Nucleus accumbens (tissue), 56 donors: ENCODE results near the gene PHKG1.
A peak's percentile ranks its signal among the peaks of the same experiment; 100 is the strongest.
"Not testable (repeated sequence)": the region's sequence is repeated elsewhere in the genome, so short reads cannot be mapped to it uniquely, and the experiment has no call there.

Source experiments
- DNase-seq, 56 donors: peaks; one replicate each; lab custom pipeline; 2025; lab: John Stamatoyannopoulos, UW

The PHKG1 gene

DNA sequence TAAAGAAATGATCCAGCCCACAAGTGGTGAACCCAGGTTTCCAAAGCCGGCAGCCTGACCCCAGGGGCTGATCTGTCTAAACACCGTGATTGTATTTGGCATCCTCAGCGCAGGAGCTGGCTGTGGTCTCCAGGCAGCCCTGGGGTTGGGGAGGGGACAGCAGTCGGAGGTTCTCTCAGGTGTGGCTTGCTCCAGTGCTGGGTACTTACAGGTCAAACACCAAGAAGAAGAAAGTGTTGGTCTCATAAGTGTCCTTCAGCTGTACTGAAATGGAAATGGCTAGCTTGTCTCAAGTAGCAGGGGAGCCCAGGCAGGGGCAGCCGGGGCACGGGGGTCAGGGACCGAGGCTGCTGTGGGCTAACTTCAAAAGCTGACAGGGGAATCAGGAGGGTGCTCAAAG lies 6.0 kb downstream of the PHKG1 start:
- no peak for DNase-seq

- peak in 41 of 56 donors; percentile 4 to 78 (median 36) for DNase-seq
These were observed 9.5 kb downstream of the PHKG1 start for GRCh38 chr7:56083150-56083785.

GRCh38 chr7:56081626-56082340 lies 11.0 kb downstream of the PHKG1 start:
- no peak for DNase-seq

- not testable (repeated sequence) for DNase-seq
These were observed 11.9 kb downstream of the PHKG1 start for GRCh38 chr7:56080726-56081435.

DNA sequence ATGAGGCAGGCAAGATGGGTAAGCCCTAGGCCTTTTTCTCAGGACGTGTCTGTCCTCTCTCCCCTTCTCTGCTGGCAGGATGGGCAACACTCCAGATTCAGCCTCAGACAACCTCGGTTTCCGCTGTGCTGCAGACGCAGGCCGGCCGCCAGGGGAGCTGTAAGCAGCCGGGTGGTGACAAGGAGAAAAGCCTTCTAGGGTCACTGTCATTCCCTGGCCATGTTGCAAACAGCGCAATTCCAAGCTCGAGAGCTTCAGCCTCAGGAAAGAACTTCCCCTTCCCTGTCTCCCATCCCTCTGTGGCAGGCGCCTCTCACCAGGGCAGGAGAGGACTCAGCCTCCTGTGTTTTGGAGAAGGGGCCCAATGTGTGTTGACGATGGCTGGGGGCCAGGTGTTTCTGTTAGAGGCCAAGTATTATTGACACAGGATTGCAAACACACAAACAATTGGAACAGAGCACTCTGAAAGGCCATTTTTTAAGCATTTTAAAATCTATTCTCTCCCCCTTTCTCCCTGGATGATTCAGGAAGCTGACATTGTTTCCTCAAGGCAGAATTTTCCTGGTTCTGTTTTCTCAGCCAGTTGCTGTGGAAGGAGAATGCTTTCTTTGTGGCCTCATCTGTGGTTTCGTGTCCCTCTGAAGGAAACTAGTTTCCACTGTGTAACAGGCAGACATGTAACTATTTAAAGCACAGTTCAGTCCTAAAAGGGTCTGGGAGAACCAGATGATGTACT lies 13.1 kb downstream of the PHKG1 start:
- peak in 55 of 56 donors; percentile 15 to 88 (median 68) for DNase-seq

DNA sequence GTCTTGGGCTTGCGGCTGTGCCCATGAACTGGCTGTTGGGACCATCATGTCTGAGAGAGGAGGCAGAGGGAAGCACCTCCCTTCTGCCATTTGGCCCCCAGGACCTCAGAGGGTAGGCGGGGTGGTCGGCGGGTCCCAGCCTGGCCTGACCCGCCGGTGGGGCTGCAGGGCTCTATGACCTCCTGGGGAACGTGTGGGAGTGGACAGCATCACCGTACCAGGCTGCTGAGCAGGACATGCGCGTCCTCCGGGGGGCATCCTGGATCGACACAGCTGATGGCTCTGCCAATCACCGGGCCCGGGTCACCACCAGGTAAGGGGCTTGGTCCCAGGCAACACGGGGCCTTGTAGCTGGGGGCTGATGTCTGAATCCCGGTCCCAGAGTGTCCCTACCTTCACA lies 14.6 kb downstream of the PHKG1 start:
- no peak for DNase-seq

DNA sequence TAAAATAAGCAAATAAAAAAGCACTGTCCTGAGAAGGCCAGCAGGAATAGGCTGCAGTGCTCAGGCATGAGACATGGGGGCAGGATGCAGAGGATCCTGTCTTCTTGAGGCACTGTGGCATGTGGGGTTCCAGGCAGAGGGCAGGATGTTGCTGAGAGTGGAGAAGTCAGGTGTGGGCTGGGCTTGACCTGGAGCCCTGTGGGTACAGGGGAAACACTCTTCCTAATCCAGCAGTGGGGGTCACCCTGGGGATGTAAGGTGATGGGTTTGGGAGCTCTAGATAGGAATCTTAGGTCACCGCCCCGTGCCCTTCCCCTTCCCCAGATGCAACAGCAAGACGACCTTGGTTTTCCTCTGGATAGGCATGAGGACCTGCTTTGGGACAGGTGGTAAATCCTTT lies 15.1 kb downstream of the PHKG1 start:
- DNase-seq, result no peak

DNA sequence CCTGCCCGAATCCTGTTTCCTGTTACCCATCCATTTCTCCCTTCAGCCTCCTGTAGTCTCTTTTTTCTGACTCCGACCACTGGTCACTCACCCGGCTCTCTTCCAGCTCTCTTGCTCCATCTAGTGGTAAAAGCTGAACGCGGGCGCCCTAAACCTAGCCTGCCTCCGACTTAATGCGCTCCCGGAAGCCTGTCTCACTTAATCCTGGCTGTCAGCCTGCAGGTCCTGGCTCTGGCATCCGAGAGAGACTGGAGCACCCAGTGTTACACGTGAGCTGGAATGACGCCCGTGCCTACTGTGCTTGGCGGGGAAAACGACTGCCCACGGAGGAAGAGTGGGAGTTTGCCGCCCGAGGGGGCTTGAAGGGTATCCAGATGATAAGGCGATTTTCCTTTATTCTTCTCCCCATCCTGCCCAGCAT lies 18.4 kb downstream of the PHKG1 start:
- DNase-seq, result peak in 53 of 56 donors; percentile 14 to 85 (median 58)

DNA sequence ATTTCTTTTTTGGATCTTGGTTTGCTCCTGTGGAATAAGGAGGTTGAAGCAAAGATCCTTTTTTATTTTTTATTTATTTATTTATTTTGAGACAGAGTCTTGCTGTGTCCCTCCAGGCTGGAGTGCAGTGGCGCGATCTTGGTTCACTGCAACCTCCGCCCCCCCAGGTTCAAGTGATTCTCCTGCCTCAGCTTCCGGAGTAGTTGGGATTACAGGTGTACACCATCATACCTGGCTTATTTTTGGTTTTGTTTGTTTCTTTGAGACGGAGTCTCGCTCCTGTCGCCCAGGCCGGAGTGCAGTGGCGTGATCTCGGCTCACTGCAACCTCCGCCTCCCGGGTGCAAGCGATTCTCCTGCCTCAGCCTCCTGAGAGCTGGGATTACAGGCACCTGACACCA lies 26.4 kb downstream of the PHKG1 start:
- not testable (repeated sequence) for DNase-seq

GRCh38 chr7:56063882-56064625 lies 28.7 kb downstream of the PHKG1 start, which contains the start of gene SUMF2:
Gene SUMF2 (plus strand): TSS chr7:56064286. CDS start chr7:56064312, 26 bp downstream.
- DNase-seq, result peak; percentile 32 to 94 (median 86)

- no peak for DNase-seq
These were observed 29.3 kb downstream of the PHKG1 start for GRCh38 chr7:56063500-56063881.

DNA sequence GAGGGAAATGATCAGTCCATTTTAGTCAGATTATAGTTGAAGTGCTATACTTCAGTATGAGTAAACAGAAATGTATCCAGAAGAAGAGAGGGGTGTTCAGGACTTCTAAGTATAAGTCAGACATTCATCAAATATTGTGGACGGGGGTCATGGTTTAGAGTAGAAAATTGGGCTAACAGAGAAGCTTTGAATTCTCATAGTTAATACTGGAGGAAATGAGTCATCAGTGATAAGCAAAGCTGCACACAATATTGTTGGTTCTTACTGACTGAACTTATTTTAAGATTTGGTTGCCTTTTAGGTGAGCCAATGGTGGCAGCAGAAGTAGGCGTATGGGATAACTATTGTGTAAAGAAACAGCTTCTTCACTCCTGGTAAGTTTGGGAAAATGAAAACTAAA lies 30.4 kb downstream of the PHKG1 start:
- DNase-seq, result no peak

- no peak for DNase-seq
These were observed 38.8 kb downstream of the PHKG1 start for GRCh38 chr7:56053993-56054392.

DNA sequence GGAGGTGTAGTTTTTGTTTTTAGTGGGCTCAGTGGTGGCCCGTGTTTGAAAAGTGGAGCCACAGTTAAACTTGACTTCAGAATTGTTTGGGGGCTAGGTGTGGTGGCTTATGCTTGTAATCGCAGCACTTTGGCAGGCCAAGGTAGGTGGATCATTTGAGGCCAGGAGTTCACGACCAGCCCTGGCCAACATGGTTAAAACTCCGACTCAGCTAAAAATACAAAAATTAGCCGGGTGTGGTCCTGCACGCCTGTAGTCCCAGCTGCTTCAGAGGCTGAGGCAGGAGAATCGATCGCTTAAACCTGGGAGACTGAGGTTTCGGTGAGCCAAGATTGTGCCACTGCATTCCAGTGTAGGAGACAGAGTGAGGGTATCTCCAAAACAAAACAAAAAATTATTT lies 39.4 kb downstream of the PHKG1 start:
- DNase-seq, result no peak

DNA sequence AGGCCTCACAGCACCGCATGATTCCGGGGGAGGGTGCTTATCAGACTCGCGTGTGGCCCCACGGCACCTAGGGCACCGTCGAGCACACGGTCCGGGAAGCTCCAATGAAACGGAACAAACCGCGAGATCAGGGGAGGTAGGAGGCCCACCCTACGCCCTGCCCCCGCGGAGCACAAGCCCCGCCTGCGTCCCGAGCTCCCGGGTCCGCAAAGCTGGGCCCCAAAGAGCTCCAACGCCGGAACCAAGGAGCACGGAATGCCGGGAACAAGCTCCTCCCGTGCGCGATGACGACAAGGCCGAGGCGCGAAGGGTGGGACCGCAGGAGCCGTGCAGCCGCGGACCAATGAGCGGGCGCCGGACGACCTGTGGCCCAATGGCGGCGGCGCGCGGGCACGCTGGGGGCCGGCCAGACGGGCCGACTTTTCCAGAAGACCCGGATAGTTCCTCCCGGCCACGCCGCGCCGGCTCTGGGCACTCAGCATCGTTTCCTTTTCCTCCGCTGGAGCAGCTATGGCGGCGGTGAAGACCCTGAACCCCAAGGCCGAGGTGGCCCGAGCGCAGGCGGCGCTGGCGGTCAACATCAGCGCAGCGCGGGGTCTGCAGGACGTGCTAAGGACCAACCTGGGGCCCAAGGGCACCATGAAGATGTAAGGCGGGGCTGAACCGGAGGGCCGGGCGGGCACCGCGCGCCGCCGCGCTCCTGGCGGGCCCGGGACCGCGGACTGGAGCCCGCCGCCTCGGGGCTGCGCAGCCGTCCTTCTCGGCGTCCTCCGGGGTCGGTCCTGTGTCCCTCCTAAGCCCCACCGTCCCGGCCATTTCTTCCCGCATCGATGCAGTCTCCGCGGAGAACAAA lies 41.2 kb downstream of the PHKG1 start, which contains the start of the genes CCT6A and PSPH:
CCT6A (plus strand) TSS at position 427 of the 853 bp plus-strand sequence; CDS start at position 511, 84 bp downstream.
PSPH (minus strand) TSS at position 106 of the 853 bp plus-strand sequence. CDS start 30,232 bp downstream, outside the sequence.
- DNase-seq, result peak; percentile 65 to 99 (median 96)

- no peak for DNase-seq
These were observed 41.8 kb downstream of the PHKG1 start for GRCh38 chr7:56051053-56051338.

GRCh38 chr7:56048763-56049162 lies 44.0 kb downstream of the PHKG1 start:
- not testable (repeated sequence) for DNase-seq

DNA sequence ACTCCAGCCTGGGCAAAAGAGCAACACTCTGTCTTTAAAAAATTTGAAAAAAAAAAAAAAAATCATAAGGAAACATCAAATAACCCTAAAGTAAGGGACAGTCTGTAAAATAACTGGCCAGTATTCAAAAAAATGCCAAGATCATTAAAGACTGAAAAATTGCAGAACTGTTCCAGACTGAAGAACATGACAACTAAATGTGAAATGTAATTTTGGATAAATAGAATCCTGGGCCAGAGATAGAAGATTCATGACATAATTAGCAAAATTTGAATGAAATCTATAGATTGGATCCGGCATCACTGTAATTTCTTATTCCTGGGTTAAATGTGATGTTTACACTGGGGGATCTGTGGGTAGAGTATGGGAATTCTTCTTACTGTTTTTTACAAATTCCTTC lies 44.5 kb downstream of the PHKG1 start:
- DNase-seq, result no peak
